SK-N-MC (cell line): ENCODE data around the gene PACRG.

Experiments used
- EZH2 ChIP-seq: fragments of 200-600 bp; sonication (generic); IDR thresholded peaks from one replicate; pipeline ENCODE4 v1.6.1; 2017; ENCODE audit warnings: antibody characterized with exemption
- POLR2AphosphoS5 ChIP-seq: IDR thresholded peaks from 2 replicates; pipeline ENCODE4 v1.6.1; 2012; ENCODE audit warnings: mild to moderate bottlenecking, low read depth, low read length, borderline replicate concordance

DNA sequence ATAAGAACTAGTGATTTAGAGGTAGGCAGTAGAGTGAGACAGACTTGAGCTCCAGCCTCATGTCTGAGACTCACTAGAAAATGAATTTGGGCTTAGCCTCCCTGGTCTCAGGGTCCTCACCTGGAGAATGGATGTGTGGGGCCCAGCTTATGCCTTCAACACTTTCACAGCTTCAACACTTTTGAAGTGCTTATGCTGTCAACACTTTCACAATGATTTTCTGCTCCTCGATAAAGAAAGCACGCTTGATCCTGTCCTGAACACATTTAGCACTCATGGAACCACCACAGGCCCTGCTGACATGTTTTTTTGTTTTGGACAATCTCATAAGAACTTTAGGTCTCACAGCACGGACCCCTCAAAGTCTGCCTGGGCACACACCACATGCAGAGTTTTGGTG, 229.3 kb downstream of the PACRG start:
- TF ChIP-seq EZH2: no peak
- TF ChIP-seq POLR2AphosphoS5: no peak
